Fibroblast of skin of abdomen (primary cell): ENCODE measurements around the gene CELF6.

Experiments
- DNase-seq: peaks from one replicate; pipeline ENCODE4 v3.0.0-alpha.2; 2013

Gene CELF6

DNA sequence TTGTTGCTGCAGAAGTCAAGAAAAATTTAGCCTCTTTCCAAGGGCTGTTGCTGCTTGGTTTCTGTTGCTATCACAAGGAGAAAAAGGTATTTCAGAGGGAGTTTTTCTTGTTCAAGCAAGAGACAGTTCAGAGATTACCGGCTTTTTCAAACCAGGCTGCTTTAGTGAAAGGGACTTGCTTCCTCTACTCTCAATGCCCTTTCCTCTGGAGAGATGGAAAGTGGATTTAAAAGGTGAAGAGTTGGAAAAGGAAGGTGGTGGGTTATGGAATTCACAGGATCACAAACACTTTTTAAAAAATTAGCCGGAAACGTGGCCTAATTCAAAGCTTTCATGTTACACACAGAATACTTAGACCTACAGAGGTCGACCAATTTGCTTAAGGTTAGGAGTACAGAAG, 48.7 kb downstream of the CELF6 start:
- DNase-seq = no peak

GRCh38 chr15:72269739-72270138, 50.2 kb downstream of the CELF6 start:
- no peak for DNase-seq

DNA sequence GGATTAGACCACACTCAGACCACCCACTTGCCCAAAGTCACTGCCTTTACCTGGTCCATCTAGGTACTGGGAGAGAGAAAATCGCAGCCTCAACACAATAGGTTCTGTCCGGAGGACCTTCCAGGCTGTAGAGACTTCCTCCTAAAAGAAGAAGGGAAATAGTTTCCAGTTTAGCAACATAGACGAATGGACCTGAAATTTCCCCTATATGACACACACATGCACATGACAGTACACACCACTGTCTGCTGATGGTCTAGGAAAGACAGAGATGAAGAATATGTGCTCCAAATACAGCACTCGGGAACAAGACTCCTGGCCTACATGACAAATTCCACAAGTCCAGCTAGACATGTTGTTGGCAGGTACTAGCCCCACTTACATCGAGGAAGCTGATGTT, 54.9 kb downstream of the CELF6 start:
- no peak for DNase-seq

DNA sequence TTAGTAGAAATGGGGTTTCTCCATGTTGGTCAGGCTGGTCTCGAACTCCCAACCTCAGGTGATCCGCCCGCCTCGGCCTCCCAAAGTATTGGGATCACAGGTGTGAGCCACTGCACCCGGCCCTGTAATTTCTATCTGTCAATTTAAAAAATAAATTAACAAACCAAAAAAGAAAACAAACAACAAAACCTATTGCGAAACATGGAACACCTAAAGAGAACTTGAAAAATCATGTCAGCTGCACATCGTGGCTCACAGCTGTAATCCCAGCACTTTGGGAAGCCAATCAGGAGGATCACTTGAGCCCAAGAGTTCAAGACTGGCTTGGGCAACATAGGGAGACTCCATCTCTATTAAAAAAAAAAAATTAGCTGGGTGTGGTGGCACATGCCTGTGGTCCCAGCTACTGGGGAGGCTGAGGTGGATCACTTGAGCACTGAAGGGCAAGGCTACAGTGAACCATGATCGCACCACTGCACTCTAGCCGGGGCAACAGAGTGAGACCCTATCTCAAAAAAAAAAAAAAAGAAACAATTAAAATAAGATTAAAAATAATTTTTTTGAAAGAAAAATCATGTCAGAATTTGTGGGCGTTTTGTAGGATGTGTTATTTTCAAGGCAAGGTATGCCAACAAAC, 67.2 kb downstream of the CELF6 start:
- no peak for DNase-seq

DNA sequence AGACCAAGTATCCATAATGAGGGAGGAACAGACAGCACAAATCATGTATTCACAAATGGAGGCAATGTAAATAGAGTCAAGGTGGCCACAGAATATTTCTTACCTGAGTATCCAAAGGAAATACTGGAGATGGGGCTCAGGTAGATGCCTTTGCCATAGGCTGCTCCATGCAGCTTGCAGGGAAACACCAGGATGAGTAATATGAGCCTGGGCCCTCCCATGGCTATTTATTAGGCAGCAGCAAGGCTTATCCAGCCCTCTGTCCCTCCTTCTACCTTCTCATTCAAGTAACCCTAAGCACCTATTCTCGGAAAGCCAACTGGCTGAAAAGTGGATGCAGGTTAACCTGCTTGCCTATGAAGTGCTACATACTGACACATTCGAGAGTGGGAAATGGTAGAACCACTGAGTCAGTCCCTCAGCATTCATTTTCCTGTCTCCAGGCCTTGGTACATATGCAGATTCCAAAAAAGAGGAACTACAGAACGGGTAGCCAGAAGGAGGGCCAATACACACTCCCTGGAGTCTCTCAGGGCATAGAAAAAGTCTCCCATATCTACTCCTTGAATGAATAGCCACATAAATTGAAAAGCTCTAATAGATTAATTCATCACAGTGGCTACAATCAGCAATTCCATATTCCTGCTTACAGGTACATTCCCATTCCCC, 70.7 kb downstream of the CELF6 start:
- DNase-seq = no peak

GRCh38 chr15:72248514-72248913, 71.4 kb downstream of the CELF6 start:
- no peak for DNase-seq

- no peak for DNase-seq
Measured at GRCh38 chr15:72242775-72243370, 77.1 kb downstream of the CELF6 start.

- no peak for DNase-seq
Measured at GRCh38 chr15:72239652-72240051, 80.3 kb downstream of the CELF6 start.

DNA sequence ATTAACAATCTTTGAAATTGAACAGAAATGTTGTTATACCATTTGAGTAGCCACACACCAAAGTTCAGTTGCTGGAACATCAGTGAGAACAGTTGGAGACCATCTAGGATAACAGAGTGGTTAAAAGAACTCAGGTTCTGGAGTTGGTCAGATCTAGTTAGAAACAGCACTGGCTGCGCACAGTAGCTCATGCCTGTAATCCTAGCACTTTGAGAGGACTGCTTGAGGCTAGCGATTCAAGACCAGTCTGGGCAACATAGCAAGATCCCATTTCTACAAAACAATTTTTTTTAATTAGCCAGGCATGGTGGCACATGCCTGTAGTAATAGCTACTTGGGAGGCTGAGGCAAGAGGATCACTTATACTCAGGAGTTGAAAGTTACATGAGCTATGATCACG, 81.4 kb downstream of the CELF6 start:
- DNase-seq = no peak

DNA sequence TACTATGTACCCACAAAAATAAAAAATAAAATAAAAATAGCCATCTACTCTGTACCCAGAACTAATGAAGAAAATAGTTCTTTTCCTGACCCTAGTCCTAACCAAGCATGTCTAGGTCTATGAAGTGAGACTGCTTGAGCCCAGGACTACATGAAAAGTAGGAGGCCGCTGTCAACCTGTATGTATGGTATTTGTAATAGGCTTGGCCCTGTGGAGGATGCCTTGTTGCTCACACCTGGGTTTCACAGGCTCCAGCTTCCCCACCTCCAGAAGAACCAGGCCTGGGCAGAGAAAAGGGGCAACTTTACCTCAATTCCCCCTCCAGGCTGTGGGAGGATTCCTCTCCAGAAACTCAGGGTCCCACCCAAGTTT, 82.1 kb downstream of the CELF6 start:
- no peak for DNase-seq

DNA sequence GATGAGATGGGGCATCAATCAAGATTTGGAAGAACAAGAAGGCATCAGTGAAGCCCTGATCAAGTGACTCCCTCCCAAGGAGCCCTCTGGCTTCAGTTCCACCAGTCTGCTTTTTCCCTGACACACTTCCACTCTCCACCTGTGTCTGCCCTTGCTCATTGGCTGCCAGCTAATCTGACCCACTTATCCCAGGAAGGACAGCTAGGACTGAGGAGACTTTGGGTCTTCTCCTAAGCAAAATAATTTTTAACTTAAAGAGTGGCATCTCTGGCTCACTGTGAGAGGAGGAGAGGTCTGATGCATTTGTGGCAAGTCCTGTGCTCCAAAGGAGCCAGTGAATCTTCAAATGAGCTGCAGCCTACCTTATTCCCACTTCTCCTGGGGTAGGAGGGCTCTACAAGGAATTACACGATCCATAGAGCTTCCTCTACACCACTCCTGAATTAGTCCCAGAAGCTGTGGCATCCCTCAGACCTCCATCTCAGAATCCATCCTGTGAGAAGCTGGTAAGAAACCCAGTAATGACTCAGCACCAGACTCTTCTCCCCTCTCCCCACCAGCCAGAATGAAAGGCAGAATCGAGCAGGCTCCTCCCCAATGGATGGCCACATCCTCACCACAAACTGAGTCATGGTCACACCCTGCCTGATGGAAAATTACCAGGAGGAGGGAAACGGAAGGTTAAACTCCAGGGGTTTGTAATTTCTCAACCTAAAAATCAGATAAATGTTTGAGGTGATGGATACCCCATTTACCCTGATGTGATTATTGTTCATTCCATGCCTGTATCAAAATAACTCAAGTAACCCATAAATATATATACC, 82.7 kb downstream of the CELF6 start:
- DNase-seq = peak; percentile 98

- no peak for DNase-seq
Measured at GRCh38 chr15:72236381-72237003, 83.5 kb downstream of the CELF6 start.

DNA sequence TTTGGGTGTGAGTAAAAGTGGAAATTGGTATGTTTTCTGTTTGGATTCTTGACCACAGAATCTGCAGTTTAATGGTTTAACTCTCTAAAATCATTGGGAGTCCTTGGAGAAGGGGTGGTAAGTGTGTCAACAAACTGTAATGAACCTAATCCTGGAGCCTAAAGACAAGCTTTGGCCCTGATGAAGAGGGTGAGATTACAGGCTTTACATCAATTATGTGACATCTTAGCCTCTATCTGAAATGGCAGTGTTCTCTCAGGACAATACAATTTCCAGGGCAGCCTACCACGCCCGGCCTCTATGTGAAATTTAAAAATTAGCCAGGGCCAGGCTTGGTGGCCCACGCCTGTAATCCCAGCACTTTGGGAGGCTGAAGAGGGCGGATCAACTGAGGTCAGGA, 84.7 kb downstream of the CELF6 start:
- no peak for DNase-seq
